ENCODE measurements around the gene MED27.

The MED27 gene

DNA sequence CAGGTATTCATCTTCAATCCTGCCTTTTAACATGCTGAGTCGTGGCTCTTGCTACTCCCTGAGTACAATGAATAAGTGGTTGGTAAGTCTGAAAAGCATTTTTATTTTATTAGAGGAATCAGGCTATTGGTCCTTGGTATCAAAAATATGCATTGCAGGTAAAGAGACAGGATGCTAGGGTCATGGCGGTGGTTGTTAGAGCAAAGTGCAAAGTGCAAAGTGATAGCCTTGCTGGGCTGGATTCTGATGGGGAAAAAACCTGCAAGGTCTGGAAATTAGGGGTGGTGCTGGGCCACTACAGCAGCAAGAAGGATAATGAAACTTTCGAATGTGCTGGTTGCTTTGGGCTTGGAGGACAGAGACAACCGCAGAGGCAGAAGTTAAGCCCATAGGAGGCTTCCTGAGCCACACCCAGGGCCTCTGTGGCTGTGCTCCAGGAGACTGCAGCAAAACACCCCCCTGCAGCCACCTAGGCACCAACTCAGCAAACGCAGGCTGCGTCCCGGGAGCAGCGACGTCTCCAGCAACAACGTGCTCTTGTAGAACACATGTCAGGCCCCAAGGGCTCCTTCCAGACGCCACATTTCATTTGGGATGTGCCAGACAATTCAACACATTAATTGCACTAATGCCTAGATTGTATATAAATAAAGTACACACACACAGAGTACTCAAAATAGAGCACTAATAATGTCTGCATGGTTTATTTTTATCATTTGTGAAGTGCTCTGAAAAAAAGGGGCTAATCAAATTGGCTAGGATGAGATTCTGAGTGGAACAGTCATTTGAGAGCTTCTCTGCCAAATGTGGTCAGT is 190.0 kb downstream of the MED27 start:
- H3K36me3 ChIP-seq = peaks cover 27% of the 10 kb centered on the region
- H3K9me3 ChIP-seq = no peaks in the 10 kb centered on the region
- H3K27me3 ChIP-seq = no peaks in the 10 kb centered on the region
- H3K4me1 ChIP-seq (ENCODE audit: control insufficient read depth in 1 of 2, insufficient read depth in 1 of 2, low read depth in 1 of 2, low read length in 1 of 2) = no peaks in the 10 kb centered on the region
- TF ChIP-seq, protein P1, sequence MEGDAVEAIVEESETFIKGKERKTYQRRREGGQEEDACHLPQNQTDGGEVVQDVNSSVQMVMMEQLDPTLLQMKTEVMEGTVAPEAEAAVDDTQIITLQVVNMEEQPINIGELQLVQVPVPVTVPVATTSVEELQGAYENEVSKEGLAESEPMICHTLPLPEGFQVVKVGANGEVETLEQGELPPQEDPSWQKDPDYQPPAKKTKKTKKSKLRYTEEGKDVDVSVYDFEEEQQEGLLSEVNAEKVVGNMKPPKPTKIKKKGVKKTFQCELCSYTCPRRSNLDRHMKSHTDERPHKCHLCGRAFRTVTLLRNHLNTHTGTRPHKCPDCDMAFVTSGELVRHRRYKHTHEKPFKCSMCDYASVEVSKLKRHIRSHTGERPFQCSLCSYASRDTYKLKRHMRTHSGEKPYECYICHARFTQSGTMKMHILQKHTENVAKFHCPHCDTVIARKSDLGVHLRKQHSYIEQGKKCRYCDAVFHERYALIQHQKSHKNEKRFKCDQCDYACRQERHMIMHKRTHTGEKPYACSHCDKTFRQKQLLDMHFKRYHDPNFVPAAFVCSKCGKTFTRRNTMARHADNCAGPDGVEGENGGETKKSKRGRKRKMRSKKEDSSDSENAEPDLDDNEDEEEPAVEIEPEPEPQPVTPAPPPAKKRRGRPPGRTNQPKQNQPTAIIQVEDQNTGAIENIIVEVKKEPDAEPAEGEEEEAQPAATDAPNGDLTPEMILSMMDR (IDR thresholded peaks at IDR 0.05) = no peak
- no peak overlapping the region for H3K4me3 ChIP-seq (ENCODE audit: low read depth in 1 of 2, low read length in 1 of 2)
- H3K27ac ChIP-seq = no peak overlapping the region

DNA sequence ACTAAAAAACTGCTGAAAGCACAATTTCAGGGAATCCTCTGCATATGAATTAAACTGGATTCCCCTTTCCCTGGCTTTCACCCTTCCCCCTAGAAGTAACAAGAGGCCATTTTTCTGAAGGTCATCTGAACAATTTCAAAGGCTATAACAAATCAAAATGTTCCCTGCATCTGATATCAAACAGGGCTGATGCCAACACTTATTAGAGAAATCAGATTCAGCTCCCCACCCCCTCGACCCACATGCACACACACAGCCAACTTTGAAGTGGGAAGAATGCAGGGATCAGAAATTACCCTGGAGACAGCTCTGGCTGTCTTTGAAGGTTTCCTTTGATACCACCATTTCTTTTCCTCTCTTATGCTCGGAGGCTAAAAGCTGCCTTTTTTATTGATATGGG is 190.7 kb downstream of the MED27 start:
- TF ChIP-seq, protein P1 (IDR thresholded peaks at IDR 0.05) = no peak
- H3K4me1 ChIP-seq (ENCODE audit: control insufficient read depth in 1 of 2, insufficient read depth in 1 of 2, low read depth in 1 of 2, low read length in 1 of 2) = no peaks in the 10 kb centered on the region
- no peak overlapping the region for H3K27ac ChIP-seq
- no peaks in the 10 kb centered on the region for H3K9me3 ChIP-seq
- no peak overlapping the region for H3K4me3 ChIP-seq (ENCODE audit: low read depth in 1 of 2, low read length in 1 of 2)
- H3K36me3 ChIP-seq = peaks cover 27% of the 10 kb centered on the region
- H3K27me3 ChIP-seq = no peaks in the 10 kb centered on the region

DNA sequence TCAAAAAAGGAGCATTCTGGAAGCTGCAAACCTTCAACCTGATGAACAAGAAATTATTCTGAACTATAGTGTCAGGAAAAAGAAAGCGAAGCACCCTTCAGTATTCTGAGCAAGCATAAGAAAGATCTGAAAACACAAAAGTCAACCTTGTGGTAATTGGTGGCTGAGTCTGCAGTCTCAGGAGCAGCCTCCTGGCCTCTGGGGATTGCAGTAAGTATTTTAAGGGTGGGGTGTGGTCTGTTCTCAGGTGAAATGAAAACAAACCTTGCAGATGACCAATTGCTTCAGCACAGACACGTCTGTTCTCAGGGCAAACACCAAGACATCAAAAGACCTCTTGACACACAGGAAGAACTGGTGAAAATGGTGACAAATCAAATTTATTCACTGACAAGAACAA is 192.0 kb downstream of the MED27 start:
- TF ChIP-seq, protein P1 (IDR thresholded peaks at IDR 0.05) = no peak
- Histone ChIP-seq H3K4me3 (ENCODE audit: low read depth in 1 of 2, low read length in 1 of 2) (no peak overlapping the region), H3K27ac (no peak overlapping the region), H3K9me3 (no peaks in the 10 kb centered on the region), H3K27me3 (no peaks in the 10 kb centered on the region), H3K36me3 (peaks cover 15% of the 10 kb centered on the region), H3K4me1 (ENCODE audit: control insufficient read depth in 1 of 2, insufficient read depth in 1 of 2, low read depth in 1 of 2, low read length in 1 of 2) (no peaks in the 10 kb centered on the region)

DNA sequence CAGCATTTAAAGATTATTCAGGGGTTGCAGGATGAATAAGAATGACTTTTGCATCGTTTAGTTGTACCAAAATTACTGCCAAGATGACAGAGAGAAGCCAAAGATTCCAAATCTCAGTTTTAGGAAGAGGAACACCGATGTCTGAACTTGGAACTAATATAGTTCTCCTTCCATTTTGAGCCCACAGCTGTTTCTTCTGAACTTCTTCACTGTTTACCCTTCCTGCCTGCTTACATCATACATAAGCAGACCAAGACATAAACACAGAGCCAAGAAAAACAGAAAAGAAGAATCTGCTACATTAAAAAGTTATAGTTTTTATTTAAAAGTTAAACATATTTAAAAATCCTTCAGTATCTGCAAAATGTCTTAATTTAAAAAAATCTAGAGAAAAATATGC is 192.8 kb downstream of the MED27 start:
- Histone ChIP-seq H3K4me1 (ENCODE audit: control insufficient read depth in 1 of 2, insufficient read depth in 1 of 2, low read depth in 1 of 2, low read length in 1 of 2) (no peaks in the 10 kb centered on the region), H3K36me3 (peaks cover 11% of the 10 kb centered on the region), H3K9me3 (no peaks in the 10 kb centered on the region), H3K27ac (no peak overlapping the region), H3K27me3 (no peaks in the 10 kb centered on the region), H3K4me3 (ENCODE audit: low read depth in 1 of 2, low read length in 1 of 2) (no peak overlapping the region)
- TF ChIP-seq, protein P1 (IDR thresholded peaks at IDR 0.05) = no peak

DNA sequence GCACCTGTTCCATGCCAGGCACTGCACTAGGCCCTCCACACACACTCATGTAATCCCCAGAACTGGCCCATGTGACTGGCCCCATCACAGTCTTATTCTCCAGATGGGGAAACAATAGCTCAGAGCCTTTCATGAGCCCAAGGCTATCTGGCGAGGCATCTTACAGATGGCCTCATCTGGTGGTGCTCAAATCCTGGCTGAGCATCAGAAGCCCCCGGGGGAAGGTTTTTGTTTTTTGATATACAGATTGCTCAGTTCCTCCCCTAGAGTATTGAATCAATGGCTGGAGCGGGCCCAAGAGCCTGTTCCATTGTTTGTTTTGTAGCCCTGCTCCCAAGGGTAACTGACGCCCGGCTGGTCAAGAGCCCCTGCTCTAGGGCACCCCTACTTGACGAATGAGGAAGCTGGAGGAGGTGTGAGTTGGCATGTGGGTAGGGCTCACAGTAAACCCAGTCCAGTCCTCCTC is 194.5 kb downstream of the MED27 start:
- Histone ChIP-seq H3K36me3 (peaks cover 1% of the 10 kb centered on the region), H3K4me1 (ENCODE audit: control insufficient read depth in 1 of 2, insufficient read depth in 1 of 2, low read depth in 1 of 2, low read length in 1 of 2) (peaks cover 0 to 3% of the 10 kb centered on the region in 2 experiments), H3K9me3 (no peaks in the 10 kb centered on the region), H3K4me3 (ENCODE audit: low read depth in 1 of 2, low read length in 1 of 2) (no peak overlapping the region), H3K27ac (no peak overlapping the region), H3K27me3 (no peaks in the 10 kb centered on the region)
- TF ChIP-seq, protein P1 (IDR thresholded peaks at IDR 0.05) = no peak
